ENCODE results near the gene COBL. TPM values are rescaled to one million over a fixed set of nuclear protein-coding genes. Genes with fewer than 3 reads are reported as not detected.

Gene COBL
- total and polyA plus RNA-seq, 12 donors: 0.09 to 1.4 (median 0.53) TPM

- H3K27ac ChIP-seq: no peak overlapping the region
- H3K36me3 ChIP-seq (replicated peaks in 1 of 2): no peaks in the 10 kb centered on the region
- no peaks in the 10 kb centered on the region for H3K27me3 ChIP-seq
- no peaks in the 10 kb centered on the region for H3K4me1 ChIP-seq (replicated peaks in 1 of 2)
- 83 to 90% (median 86%) methylated on average over 6 of the region's 6 CpGs for WGBS, 4 donors
- intact Hi-C loops (cut with DNase I): loop anchor here in 1 of 2 donors (5.0 kb wide), 1 partner anchor 686 kb away; no protein-coding TSS in a partner anchor
- DNase-seq: no peak
- H3K4me3 ChIP-seq: no peak overlapping the region
- no peaks in the 10 kb centered on the region for H3K9me3 ChIP-seq (replicated peaks in 1 of 3)
- TF ChIP-seq, protein P1, sequence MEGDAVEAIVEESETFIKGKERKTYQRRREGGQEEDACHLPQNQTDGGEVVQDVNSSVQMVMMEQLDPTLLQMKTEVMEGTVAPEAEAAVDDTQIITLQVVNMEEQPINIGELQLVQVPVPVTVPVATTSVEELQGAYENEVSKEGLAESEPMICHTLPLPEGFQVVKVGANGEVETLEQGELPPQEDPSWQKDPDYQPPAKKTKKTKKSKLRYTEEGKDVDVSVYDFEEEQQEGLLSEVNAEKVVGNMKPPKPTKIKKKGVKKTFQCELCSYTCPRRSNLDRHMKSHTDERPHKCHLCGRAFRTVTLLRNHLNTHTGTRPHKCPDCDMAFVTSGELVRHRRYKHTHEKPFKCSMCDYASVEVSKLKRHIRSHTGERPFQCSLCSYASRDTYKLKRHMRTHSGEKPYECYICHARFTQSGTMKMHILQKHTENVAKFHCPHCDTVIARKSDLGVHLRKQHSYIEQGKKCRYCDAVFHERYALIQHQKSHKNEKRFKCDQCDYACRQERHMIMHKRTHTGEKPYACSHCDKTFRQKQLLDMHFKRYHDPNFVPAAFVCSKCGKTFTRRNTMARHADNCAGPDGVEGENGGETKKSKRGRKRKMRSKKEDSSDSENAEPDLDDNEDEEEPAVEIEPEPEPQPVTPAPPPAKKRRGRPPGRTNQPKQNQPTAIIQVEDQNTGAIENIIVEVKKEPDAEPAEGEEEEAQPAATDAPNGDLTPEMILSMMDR (IDR thresholded peaks at IDR 0.05): no peak
- no peak for TF ChIP-seq POLR2A (IDR thresholded peaks at IDR 0.05)
These were observed 168.4 kb downstream of the COBL start for GRCh38 chr7:51148216-51148615.

- Histone ChIP-seq H3K27me3 (no peaks in the 10 kb centered on the region), H3K36me3 (replicated peaks in 1 of 2) (no peaks in the 10 kb centered on the region), H3K27ac (no peak overlapping the region), H3K4me1 (replicated peaks in 1 of 2) (no peaks in the 10 kb centered on the region), H3K9me3 (replicated peaks in 1 of 3) (no peaks in the 10 kb centered on the region), H3K4me3 (no peak overlapping the region)
- no peak for DNase-seq
- intact Hi-C loops (cut with DNase I): loop anchor here in 1 of 2 donors (5.0 kb wide), 1 partner anchor 685 kb away; no protein-coding TSS in a partner anchor
- TF ChIP-seq POLR2A (IDR thresholded peaks at IDR 0.05): no peak
- TF ChIP-seq, protein P1 (IDR thresholded peaks at IDR 0.05): no peak
- WGBS, 4 donors: 88 to 95% (median 93%) methylated on average over 7 of the region's 7 CpGs
These were observed 169.6 kb downstream of the COBL start for GRCh38 chr7:51146816-51147586.

DNA sequence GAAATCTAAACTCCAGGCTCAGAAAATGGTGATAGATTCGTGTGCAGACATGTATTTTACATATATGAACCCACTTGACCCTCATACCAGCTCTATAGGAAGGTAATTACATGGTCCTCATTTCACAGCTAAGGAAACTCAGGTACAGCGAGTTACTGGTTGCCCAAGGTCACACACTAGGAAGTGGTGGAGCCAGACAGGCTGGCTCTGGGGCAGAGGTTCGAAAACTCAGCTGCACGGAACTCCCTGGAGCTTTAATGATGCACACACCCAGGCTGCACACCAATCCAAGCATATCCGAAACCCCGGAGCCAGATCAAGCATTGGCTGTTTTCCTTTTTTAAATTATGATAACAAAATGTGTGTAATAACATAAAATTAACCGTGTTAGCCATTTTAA lies 172.4 kb downstream of the COBL start:
- Histone ChIP-seq H3K4me1 (replicated peaks in 1 of 2) (no peaks in the 10 kb centered on the region), H3K27ac (no peak overlapping the region), H3K36me3 (replicated peaks in 1 of 2) (no peaks in the 10 kb centered on the region), H3K4me3 (no peak overlapping the region), H3K27me3 (no peaks in the 10 kb centered on the region), H3K9me3 (replicated peaks in 1 of 3) (no peaks in the 10 kb centered on the region)
- intact Hi-C loops (cut with DNase I): no loop called here
- no peak for DNase-seq
- TF ChIP-seq POLR2A (IDR thresholded peaks at IDR 0.05): no peak
- TF ChIP-seq, protein P1 (IDR thresholded peaks at IDR 0.05): no peak
- 51 to 64% (median 58%) methylated on average over 7 of the region's 7 CpGs for WGBS, 4 donors

GRCh38 chr7:51142741-51143385 lies 173.7 kb downstream of the COBL start:
- H3K36me3 ChIP-seq (replicated peaks in 1 of 2): no peaks in the 10 kb centered on the region
- intact Hi-C loops (cut with DNase I): no loop called here
- H3K4me3 ChIP-seq: no peak overlapping the region
- H3K4me1 ChIP-seq (replicated peaks in 1 of 2): no peaks in the 10 kb centered on the region
- no peak overlapping the region for H3K27ac ChIP-seq
- no peak for DNase-seq
- no peaks in the 10 kb centered on the region for H3K9me3 ChIP-seq (replicated peaks in 1 of 3)
- 69 to 76% (median 71%) methylated on average over 6 of the region's 6 CpGs for WGBS, 4 donors
- no peaks in the 10 kb centered on the region for H3K27me3 ChIP-seq
- no peak for TF ChIP-seq POLR2A (IDR thresholded peaks at IDR 0.05)
- TF ChIP-seq, protein P1 (IDR thresholded peaks at IDR 0.05): no peak

Data from adrenal gland (tissue), 12 donors.